Esophagus mucosa (tissue), 1 donor: ENCODE measurements around the gene BRSK2. TPM values are rescaled to one million over a fixed set of nuclear protein-coding genes. Genes with fewer than 3 reads are reported as not detected.

Experiments
- ATAC-seq: fragments of 200-7000 bp; cut with Tn5 transposase; one replicate; pipeline ENCODE4 v1.9.1; 2020
- total RNA-seq: library from RNA; stranded (reverse); gene quantifications from one replicate; pipeline ENCODE4 v1.2.4, GENCODE V29; 2023
- donor health status: DM: yes; HTN: yes; CAD: no.

Gene BRSK2
- total RNA-seq, 1 donor from 2014 or later: 0.08 TPM

GRCh38 chr11:1454576-1454975 is 64.8 kb downstream of the BRSK2 start:
- no peak for ATAC-seq

DNA sequence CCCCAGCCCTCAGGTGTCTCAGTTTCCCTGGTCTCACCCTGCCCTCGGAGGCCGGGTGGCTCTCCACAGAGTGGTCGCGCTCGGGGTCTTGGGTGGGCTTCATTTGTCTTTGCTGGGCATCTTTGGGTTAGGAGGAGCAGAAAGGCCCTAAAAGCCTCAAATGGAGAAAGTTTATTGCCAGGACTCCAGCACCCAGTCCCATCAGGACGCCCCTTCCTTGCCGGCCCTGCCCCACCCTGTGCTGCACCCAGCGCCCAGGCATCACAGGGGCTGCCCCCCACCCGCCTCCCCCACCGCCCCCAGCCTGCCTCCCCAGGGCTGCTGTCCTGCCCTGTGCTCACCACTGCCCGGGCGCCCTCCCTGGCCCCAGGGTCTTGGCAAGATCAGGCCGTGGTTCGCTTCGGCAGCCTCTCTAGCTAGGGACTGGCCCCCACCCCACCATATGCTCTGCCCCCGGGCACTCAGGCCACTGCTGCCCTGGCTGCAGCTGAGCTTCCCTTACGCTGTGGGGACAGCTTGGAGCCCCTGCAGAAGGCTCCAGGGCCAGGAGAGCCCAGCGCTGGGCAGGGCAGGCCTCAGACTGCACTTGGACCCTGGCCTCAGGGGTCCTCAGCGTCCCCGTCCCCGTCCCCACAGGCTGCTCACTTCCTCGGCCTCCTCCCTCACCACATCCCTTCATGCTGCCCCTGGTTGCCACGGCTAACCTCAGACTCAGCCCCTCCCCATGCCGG is 65.5 kb downstream of the BRSK2 start:
- ATAC-seq: no peak

DNA sequence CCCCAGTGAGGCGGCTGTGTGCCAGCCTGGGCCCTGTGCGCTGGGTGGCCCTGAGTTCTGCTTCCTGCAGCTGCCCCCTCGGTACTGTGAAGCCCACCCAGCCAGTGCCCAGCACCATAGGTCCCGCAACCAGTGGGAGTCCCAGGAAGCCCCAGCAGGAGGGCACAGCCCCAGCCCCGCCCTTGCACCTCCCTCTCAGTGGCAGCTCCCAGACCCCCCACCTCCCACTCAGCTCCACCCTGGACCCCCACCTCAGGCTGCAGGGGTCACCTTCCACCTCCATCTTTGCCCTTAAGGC is 66.0 kb downstream of the BRSK2 start:
- no peak for ATAC-seq

- ATAC-seq: no peak
Observed at GRCh38 chr11:1456176-1456575, 66.4 kb downstream of the BRSK2 start.

- no peak for ATAC-seq
Observed at GRCh38 chr11:1456596-1457325, 67.0 kb downstream of the BRSK2 start.

GRCh38 chr11:1457326-1457680 is 67.6 kb downstream of the BRSK2 start:
- no peak for ATAC-seq

GRCh38 chr11:1457856-1458255 is 68.1 kb downstream of the BRSK2 start:
- no peak for ATAC-seq

GRCh38 chr11:1458340-1459218 is 68.8 kb downstream of the BRSK2 start:
- peak; percentile 39 for ATAC-seq

DNA sequence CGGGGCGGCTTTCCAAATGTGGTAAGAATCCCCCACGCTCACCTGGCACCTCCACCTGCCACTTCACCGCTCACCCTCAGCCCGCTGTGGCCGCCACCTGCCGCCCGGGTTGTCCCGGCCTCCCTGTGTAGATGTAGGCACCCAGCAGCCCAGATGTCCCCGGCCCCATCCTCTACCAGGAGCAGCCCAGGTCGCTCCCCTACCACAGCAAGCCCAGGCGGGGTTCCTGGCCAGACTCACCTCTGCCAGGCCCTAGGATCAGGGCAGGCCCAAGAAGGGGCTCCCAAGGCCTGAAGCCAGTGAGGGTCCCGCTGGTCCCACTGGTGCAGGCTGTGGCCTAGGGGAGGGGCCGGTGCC is 69.5 kb downstream of the BRSK2 start:
- no peak for ATAC-seq

- no peak for ATAC-seq
Observed at GRCh38 chr11:1459764-1460395, 70.1 kb downstream of the BRSK2 start.

- no peak for ATAC-seq
Observed at GRCh38 chr11:1460396-1460985, 70.8 kb downstream of the BRSK2 start.

DNA sequence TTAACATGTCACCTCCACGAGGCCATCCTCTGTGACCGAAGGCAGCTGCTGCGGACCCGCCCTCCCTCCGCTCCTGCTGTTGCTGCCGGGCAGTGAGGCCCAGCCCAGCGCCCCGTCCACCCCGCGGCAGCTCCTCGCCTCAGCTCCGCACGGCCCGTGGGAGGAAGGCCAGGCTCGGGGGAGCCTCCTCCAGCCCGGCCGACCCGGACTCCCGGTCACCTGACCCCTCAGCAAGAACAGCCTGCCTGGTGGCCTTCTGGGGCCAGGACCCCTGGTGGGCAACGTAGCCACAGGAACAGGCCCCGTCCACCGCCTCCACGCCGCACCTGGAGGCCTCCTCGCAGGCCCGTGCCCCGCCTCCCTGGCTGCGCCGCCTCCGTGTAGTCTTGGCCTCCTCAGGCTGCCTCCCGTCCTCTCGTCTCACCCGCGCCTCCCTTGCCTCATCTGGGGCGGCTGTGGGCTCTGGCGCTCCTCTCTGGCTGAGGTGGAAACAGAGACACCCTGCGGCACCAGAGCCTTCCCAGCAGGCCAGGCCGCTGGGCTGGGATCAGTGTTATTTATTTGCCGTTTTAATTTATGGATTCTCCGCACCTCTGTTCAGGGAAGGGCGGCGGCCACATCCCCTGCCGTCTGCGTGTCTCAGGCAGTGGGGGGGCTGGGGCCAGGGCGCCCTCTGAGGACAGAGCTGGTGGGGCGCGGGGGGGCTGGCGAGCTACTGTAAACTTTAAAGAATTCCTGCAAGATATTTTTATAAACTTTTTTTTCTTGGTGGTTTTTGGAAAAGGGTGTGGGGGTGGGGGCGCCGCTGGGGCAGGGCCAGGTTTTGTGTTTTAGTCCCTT is 71.5 kb downstream of the BRSK2 start:
- peak; percentile 9 for ATAC-seq

DNA sequence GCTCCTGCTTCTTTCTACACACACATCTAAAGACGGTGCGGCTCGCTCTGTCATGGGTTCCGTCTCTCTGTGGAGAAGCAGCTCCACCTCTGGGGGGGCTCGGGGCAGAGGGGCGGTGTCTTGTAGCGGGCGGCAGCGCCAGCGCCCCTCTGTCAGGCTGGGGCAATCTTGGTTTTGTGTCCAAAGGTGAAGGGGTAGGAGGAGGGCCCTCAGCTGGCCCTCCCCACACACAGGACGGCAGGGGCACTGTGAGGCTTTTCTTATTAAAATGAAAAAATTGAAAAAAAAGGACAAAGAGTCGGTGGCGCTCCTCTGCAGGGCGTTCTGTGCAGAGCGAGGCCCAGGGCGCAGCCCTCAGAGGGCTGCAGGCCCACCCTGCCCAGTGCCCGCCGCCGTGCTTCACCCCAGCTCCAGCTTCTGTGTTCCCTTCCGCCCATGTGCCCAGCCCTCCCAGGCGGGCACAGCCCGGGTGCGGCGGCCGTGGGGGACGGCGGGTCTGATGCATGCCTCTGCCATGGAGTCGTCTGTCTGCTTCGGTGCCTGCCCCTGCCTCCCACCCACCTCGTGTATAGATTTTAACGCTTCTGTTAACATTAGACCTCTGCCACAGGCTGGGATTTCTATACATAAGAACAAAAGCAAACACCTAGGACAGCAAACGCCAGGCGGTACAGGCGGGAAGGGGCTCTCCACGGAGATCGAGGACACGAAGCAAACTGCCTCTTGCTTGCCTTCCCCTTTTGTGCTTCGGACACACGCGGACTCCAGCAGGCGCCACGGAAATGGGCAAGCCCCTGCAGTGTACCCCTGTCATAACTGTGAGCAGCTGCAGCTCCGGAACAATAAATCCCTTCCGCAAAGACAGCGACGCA is 72.3 kb downstream of the BRSK2 start:
- no peak for ATAC-seq

- no peak for ATAC-seq
Observed at GRCh38 chr11:1462698-1462975, 72.9 kb downstream of the BRSK2 start.

DNA sequence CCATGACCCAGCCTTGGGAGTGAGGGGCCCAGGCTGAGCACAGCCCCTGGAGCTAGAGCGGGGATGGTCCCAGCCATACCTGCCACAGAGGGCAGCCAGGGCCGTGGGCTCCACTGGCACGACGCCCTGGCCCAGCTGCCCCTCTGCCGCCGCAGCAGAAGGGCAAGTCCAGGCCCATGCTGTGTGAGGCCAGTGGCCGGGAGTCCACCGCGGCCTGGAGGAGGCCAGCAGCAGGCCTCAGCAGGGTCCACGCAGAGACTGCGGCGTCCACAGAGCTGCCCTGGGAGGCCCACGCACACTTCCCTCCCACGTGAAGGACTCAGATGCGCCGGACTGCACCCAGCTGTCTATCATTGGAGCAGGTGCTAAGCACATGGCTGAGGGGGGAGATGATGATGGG is 73.3 kb downstream of the BRSK2 start:
- no peak for ATAC-seq

DNA sequence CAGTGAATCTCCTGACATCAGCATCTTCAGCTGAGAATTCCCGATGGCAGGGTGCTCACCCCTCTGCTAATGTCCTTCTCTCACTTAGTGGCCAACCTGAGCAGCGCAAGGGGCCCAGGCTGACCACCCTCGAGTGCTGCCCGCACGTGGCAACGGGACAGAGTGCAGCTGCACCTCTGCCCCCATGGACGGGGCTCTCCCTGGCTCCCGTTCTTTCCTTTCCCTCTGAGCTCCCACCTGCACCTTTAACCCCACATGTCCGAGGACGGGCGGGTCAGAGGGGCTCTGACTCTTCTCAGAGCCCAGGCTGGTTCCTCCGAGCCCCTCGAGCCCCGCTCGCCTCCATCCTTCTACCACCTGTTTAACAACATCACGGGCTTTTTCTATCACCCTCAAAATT is 77.0 kb downstream of the BRSK2 start:
- no peak for ATAC-seq

DNA sequence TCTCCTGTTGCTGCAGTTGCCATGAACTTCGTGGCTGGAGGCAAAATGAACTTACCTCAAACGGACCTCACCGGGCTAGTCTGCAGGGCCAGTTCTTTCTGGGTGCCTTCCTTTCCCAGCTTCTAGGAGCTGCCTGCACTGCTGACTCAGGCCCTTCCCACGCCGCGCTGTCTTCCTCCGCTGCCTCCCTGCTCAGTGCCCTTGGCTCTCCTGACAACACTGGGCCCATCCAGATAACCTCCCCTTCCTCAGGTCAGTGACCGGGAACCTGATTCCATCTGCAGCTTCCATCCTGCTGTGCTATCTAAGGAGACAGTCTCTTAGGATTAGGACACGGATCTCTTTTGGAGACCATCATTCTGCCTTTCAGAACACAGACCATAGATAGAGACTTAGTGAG is 77.5 kb downstream of the BRSK2 start:
- ATAC-seq: no peak

DNA sequence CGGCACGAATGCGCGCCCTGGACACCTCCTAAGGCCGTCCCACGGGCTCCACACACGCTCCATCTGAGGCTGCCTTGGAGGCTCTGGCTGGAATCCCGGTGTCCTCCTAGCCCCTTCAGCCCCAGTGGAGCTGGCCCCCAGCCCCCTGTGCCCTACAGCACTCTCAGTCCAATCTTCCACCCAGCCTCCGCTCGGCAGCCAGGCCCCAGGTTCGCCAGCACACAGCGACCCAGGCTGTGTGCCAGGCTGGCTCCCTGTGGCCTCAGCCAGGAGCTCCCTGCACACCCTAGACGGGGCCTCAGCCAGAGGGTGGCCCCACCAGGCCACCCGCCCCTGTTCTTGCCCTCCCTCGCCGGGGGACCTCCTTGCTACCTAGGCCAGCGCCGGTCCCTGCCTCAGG is 78.3 kb downstream of the BRSK2 start:
- ATAC-seq: no peak

DNA sequence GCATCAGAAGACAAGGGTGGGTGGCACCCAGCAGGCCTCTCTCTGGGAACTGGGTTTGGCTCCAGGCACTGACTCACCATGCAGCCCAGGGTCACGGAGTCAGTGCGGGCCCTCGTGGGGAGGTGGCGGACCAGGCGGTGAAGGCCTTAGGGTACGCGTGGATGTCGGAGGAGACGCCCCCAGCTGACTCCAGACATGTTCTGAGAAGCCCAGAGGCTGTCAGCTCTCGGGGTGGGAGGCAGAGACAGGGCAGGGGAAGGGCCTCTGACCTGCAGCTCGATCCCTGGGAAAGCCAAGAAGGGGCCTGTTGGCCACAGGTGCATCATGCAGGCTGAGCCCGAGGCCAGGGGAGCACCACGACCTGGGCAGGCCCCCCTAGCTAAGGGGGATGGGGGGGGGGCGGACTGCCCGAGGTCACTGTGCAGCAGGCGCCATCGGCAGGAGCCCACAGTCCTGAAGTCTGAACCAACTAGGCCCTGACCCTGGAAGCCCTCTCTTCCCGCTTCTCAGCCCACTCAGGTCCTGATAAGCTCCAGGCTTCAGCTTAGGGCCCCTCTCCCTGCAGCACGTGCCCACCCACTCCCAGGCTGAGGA is 78.8 kb downstream of the BRSK2 start:
- ATAC-seq: no peak

DNA sequence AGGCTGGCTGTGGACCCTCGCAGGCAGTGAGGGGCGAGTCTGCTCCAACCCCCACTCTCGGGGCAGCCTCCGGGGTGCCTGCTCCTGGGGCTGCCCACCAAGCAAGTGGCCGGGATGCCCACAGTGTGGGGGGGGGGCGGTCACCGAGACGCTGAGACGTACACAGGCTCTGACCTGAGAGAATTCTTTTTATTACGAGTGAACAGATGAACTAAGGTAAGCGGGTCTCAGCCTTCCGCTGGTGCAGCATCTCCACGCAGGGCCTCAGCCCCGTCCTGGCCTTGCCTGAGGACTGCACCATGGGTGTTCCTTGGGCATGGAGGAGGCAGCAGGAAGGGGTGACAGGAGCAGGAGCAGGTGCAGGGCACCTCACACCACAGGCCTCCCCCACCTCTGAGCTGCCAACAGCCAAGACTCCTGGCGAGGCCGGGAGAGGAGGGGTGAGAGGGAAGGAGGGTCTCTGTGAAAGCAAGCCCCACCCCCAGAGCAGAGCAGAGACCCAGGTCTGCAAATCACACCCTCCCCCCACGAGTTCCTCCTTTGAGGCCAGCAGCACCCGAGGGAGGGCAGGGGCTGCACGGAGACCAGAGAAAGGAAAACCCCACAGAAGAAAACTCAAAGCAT is 79.7 kb downstream of the BRSK2 start:
- ATAC-seq: no peak
